NOMO-1 treated with DMSO at 0.1 percent for 48 hours (cell line): Measurements from ENCODE around the gene ZNF580.

Source experiments
- DNase-seq: peaks from one replicate; lab custom pipeline; 2025; ENCODE audit not compliant: unreplicated experiment; lab: John Stamatoyannopoulos, UW

ZNF580 gene

DNA sequence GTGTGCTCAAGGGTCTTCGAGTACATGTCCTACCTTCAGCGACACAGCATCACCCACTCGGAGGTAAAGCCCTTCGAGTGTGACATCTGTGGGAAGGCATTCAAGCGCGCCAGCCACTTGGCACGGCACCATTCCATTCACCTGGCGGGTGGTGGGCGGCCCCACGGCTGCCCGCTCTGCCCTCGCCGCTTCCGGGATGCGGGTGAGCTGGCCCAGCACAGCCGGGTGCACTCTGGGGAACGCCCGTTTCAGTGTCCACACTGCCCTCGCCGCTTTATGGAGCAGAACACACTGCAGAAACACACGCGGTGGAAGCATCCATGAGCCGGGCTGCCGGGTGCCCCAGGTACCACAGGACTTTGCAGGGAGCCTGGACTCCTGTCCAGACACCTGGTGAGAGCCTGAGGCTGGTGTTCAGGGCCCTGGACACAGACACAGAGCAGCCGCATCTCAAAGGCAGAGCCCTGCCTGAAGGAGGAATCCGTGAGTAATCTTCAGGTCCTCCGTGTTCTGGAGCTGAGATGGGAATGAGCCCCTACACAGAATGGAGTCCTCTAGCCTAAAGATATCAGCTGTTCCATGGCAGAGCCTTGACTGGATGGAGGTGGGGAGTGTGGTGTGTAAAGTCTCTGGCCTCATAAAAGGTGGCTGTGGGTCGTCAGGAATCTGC is 4.2 kb downstream of the ZNF580 start:
- no peak for DNase-seq

DNA sequence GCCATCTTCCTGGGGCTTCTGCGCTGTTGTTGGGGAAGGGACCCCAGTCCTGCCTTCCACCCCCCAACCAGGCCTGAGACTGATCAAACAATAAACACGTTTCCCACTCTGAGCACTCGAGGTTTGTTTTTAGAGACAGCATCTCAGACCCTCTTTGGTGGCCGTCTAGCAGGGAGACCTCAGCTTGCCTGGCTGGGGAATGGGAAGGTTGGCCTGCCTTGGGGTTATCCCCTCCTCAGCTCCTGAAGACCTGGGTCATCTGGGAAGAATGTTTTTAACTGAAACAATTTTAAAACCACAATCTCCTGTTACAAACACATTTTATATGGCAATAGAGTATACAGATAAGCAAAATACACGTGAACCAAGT is 4.7 kb downstream of the ZNF580 start:
- no peak for DNase-seq

DNA sequence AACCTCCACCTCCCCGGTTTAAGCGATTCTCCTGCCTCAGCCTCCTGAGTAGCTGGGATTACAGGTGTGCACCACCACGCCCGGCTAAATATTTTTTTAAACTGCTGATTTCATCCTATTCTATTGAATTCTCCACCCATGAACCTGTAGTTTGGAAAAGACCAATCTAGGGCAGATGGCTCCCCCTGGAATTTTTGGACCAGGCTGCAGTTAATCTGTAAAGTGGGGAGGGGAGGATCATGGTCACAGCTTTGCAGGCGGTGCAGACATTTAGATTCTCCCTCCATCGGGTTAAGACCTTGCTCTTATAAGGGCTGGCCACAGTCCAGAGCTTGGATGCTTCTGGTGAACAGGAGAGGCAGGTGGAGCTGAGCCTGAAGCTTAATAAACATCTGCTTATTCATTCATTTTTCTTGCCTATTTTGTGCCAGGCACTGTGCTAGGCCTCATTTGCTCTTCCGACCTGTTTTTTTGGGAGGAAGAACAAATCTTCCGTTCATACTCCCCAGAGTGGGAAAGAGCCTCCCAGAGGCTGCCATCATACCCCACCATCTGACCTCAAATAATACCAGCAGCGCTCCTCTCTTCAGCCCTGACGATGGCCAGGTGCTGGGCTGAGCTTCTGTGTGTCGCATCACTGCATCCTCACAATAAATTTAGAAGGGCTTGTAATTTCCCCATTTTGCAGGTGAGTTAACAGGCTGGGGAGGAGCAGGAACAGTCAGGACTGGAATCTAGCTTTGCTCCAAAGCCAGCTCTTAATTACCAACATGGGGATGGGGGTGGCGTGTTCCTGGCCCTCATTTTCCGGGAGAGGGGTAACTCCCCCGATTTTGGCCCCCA is 6.3 kb downstream of the ZNF580 start:
- no peak for DNase-seq

DNA sequence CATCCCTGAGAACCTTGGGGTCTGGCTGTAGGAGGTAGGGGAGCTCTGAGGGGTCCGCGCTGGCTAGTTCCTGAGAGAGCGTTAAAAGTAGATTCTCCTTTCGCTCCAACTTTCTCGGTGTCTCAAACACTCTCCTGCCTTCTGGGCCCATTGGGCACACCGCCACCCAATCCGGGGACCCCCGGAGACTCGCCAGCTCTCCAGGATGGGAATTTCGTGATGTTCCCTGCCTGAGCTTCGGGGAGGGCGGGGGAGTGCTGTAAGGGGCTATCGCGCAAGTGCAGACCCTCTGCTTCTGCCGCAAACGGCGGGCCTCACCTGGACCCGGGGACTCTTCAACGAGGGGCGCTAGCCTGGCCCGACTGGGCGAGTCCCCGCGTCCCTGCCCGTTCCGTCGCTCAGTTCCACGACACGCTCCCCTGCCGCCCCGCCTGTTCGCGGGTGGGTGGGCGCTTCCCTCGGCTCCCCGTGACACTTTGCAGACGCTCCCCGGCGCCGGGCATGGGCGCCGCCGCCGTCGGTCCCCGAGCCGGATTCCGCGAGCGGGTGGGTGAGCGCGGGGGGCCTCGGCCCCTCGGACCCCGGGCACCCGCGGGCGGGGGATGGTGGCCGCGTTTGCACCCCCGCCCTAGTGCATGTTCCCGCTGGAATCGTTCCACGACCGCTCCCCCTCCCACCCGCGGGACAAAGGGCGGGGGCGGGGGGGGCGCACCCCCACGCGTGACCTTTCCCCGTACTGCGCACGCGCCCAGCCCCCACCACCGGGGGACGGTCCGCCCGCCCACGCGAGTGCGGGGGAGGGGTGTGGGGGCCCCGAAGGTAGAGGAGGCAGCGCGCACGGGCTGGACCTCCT is 7.2 kb downstream of the ZNF580 start, which contains the start of gene CCDC106:
TSS of gene CCDC106 (plus strand) at position 481 of the 853 bp plus-strand sequence. CDS start 835 bp downstream, outside the sequence.
- DNase-seq, result peak; percentile 53

DNA sequence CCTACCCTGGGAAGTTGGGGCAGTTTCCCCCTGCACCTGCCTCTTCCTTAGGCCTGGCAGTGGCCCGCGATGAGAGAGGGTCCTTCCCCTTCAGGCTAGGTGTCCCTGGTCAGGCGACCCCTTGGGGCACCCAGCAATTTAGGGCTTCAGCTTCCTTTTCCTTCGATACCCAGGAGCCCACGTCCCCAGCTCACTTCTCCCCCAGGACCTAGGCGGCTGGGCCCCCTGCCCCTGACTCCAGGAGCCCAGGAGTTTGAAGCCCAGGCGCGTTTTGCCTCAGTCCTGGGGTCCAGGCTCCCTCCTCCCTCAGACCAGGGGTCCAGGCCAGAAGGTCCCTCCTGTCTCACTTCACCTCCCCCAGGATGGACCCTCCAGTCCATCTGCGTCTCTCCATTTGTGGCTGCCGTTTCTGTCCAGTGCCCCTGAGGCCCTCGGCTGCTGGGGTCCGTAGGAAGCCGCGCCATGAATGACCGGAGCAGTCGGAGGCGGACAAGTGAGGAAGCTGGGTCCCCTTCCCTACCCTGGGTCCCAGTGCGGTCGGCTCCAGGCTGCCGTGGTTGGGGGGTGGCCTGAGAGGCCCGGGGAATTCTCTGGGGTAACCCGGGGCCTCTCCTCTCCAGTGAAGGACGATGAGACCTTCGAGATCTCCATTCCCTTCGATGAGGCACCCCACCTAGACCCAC is 7.9 kb downstream of the ZNF580 start:
- no peak for DNase-seq

DNA sequence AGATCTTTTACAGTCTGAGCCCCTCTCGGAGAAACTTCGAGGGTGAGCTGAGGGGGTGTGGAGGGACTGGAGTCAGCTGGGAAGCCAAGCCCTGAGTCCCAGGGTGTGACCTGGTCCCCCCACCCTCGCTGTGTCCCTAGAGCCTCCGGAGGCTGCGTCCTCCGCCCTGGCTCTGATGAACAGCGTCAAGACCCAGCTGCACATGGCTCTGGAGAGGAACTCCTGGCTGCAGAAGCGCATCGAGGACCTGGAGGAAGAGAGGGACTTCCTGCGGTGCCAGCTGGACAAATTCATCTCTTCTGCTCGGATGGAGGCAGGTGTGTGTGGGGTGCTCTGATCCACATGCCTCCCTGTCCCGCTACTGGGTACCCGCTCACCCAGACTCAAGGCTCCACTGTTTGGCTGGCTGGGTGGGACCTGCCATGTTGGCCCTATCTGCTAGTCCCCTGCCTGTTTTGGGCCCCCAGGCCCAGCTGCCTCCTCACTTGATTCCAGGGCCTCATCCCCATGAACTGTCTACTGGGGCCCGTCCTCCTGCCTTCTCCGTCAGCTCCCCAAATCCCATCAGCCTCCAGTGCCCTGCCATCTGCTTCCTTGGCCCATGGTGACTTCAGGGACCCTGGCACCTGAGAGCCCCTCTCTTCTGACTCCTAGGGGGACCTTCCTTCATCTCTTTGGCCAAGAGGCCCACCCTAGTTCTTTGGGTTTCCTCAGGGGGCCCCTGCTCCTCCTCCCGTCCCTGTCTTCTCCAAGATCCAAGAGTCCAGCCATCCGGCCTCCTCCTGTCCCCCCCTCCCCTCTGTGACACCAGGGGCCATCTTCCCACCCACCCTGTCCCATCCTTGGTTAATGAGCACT is 8.7 kb downstream of the ZNF580 start:
- DNase-seq, result no peak

DNA sequence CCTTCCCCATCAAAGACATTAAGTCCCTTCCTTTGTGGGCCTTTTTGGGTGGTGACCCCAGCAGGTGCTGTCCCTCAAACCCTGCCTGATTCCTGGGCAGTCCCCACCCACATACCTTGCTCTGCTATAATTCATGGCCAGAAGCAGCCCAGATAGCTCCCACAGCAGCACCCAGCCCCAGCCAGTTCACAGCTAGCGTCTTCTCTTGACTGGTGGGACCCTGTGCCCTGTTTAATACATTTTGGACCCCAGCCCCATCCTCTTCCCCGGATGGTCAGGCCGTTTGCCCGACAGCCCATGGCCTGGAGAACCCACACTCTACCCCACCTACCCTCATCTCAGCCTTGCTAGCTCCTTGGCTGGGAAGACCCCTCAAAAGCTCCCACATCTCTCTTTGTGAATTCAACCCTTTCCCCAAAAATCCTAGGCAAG is 9.3 kb downstream of the ZNF580 start:
- DNase-seq, result no peak

DNA sequence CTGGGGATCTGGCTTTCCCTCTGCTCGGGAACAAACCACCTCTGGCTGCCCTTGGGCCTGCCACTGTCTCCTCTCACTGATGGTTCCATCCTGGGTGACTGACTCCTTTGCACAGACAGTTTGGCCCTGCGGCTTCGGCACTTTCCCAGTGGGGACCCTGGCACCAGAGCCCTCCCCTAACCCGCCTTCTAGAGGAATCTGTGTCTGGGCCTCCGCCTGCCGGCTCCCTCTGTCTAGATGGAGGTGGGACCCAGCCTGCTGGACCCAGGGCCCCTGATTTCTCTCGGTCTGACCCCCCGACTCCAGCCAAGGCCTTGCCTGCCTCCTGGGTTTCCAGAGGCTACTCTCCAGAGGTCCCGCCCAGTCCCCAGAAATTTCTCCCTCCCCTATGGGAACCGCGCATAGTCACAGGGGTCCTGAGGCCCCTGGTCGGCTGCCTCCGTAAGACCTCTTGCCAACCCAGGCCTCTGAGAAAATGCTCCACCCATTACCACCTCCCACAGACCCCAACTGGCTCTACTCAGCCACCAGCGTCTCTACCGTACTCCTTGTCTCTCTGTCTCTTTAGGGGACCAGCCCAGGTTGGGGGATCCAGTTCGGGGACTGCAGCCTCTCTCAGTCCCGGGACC is 9.9 kb downstream of the ZNF580 start:
- no peak for DNase-seq

DNA sequence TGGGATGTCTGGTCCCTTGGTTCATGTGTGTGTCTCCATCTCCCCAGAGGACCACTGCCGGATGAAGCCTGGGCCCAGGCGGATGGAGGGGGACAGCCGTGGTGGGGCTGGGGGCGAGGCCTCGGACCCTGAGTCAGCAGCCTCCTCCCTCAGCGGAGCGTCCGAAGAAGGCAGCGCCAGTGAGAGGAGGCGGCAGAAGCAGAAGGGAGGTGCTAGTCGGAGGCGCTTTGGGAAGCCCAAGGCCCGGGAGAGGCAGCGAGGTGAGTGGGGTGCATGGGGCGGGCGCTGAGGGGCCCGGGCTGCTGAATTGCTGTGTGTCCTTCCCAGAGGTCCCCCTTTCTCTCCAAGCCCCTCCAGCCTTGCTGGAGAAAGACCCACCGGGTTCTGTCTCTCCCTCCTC is 10.4 kb downstream of the ZNF580 start:
- no peak for DNase-seq

DNA sequence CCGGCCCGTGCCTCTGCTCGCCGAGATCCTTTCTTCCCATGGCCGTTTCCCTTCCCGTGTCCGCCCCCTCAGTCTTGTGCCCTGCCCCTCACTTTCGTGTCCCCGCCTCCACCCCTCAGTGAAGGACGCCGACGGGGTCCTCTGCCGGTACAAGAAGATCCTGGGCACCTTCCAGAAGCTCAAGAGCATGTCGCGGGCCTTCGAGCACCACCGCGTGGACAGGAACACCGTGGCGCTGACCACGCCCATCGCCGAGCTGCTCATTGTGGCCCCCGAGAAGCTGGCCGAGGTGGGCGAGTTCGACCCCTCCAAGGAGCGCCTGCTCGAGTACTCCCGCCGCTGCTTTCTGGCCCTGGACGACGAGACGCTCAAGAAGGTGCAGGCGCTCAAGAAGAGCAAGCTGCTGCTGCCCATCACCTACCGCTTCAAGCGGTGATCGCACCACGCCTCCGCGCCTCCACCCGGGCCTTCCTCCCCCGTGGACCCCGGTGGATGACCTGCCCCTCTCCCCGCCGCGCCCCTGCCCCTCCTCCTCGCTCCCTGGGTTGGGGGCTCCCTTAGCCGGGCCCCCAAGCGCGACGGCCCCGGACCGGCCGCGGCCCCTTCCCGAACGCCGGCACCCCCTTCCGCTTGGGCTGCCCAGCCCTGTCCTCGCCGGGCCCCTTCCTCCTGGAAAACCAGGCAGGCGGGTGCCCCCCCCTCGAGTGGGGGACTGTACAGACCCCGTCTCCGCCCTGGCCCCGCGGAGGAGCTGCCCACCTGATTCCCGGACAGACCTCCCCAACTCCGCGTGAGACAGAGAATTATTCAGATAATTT is 11.7 kb downstream of the ZNF580 start:
- no peak for DNase-seq

DNA sequence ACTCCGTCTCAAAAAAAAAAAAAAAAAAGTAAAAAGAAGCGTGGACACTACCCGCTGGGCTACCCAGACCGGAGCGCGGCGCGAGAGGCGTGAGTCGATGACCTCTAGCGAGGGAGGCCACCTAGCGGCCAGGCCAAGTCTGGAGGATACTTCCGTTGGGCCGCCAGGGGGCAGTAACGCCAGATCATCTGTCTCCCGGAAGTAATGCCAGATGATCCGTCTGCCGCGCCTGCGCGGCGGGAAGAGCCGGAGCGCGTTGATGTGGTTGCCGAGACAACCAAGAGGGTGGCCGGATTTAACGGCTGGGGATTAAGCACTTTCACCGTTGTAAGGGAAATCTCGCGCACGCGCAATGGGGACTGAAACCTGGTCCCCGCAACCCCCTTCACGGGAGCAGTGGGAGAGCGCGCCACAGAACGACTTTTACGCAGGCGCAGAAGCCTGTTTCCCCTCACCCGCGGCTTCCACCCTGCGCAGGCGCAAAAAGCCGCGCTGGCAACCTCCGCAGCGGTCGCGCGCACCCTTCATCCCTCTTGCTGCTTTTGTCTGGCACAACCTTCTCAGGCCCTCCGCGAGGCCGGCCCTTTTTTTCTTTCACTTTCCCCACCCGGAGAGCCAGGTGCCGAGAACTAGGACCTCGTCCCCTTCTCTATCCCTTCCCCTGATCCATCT is 13.0 kb downstream of the ZNF580 start:
- DNase-seq, result peak; percentile 97

DNA sequence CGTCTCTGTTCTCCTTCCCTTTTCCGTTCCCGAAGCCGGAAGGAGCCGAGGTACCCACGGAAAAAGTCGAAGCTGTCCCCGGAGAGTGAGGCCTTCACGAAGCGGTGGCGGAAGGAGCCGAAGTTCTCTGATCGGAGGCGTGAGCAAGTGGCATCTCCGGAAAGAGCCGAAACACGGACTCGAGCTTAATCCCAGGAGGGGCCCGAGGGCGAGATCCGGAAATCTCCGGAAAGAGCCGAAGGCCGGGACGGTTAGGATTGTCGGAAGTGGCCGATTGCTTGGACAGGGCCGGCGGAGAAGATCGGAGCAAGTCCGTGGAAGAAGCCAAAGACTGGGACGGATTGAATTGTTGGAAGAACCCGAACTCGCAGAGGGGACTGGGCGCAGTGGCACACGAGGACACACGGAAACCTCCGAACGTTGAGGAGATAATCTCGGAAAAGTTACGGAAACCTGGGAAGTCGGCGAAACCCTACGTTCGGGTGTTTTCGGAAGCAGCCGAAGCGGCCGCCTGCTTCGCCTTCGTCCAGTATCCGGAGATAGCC is 13.6 kb downstream of the ZNF580 start:
- DNase-seq, result peak; percentile 100

DNA sequence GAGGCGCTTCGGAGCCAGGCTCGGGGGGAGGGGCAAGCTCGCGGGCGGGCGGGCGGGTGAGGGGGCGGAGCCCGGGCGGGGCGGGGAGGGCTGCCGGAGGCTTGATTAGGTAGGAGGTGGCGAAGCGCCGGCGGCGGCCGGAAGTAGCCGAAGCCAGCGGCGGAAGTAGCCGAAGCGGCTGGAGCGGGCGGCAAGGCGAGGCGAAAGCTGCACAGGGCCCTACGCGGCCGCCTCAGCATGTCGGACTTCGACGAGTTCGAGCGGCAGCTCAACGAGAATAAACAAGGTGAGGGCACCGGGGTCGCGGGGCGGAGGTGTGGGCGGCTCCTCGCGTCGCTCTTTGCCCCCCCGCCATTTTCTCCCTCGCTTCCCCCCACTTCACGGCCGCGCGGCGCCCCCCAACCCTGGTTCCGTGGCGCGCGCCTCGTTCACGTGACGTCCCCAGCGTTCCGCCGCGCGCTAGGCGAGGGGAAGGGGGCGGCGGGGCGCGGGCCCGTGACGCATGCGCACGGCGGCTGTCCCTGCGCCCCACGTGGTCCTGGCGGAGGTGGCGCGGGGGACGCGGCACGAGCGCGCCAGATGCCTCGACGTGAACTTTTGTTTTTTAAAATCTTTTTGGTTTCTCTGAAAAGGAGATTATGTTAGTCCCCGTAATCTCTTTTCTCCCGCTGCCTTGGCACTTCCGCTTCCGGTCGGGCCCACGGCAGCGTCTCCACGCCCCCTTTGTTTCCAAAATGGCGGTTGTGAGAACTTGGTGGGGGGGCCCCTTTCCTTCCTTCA is 14.3 kb downstream of the ZNF580 start, which contains the start of gene U2AF2:
TSS of gene U2AF2 (plus strand) at position 168 of the 780 bp plus-strand sequence. CDS start at position 238, 70 bp downstream.
- DNase-seq, result peak; percentile 89

DNA sequence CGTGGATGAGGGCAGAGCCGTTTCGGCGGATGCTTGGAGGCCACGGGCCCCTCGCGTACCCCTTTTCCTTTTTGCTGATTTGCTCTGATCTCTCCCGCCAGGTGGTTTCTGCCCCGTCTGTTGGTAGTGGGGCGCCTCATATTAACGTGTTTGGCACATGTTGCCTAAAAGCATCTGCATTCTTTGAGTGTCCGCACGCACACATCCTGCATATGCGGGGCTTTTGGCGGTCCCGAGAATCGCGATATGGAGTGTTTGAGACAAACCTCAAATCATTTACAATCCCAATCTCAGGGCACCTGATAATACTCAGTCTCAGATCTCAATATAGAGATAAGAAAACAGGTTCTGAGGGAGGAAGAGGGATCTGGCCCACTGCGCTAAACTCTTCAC is 14.8 kb downstream of the ZNF580 start:
- DNase-seq, result no peak

DNA sequence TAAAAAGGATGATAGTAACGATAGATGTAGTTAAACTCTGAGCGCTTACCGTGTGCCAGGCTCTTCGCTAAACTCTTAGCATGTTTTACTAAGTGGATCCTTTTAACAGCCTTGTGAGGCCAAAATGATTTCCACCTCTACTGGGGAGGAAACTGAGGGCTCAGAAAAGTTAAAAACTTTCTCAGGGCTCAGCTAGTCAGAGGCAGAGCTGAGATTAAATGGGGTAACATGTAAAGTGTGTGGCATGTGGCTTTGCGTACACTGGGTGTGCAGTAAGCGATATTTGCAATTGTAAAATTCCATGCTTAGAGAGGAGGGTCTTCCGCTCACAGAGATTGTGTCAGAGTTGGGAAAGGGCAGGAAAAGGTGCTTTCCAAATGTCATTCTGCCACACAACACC is 15.8 kb downstream of the ZNF580 start:
- no peak for DNase-seq

DNA sequence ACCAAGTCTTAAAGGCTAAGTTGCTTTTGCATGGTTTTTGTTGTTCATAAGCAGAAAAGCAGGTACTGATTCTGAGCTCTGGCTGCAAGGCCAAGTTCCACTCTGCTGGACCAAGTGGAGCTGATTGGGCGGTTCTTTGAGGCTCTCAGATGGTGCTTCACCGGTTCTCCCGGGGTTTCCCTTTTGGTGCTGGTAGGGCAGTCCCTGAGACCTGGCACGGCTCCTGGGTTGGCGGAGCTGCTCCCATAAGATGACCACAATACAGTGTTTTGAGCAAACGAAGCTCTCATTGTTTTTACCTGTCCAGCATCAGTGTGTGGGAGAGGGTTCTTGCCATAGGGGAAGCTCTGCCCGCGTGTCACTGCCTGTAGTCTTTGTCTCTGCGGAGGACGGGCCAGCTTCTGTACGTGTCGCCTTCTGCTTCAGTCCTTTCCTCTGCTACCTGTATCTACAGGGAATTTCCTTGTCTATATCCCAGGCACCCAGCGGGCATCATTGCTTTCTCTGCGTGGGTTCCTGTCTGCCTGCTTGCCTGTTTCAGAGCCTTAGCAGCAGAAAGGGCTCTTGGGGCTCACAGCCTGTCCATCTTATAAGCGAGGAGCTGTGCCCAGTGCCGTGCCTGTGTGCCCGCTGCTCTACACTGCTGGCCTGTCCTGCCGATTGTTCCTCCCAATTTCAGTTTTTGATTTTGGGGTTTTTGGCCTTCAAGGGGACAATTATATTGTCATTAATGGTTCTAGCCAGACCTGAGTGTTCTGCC is 16.4 kb downstream of the ZNF580 start:
- DNase-seq, result no peak
